ENCODE measurements around the gene KDM1A. TPM values are rescaled to one million over a fixed set of nuclear protein-coding genes. Genes with fewer than 3 reads are reported as not detected.

Gene KDM1A
- total and polyA plus RNA-seq, 2 of the 13 experiments (the other 11 are each of a cell fraction or from before 2014, with no cell fraction given): 81.3 to 173 TPM

GRCh38 chr1:23040509-23040908 is 21.2 kb downstream of the KDM1A start (continued):
- no peak for TF ChIP-seq TERF1 (CRISPR knock-in tag; IDR thresholded peaks at IDR 0.05)
- TF ChIP-seq HNF4A (CRISPR knock-in tag; IDR thresholded peaks at IDR 0.05): peak; percentile 44; the same call in 1 of the 2 replicates
- no peak for TF ChIP-seq SRSF1 (optimal IDR thresholded peaks at IDR 0.05; ENCODE audit: low read depth, low read length)
- TF ChIP-seq PHF20 (CRISPR knock-in tag; IDR thresholded peaks at IDR 0.05): no peak

- H3K9me3 ChIP-seq (ENCODE audit: low read length): no peaks in the 10 kb centered on the region
- H3K4me2 ChIP-seq (ENCODE audit: low read depth, low read length): no peak overlapping the region
- peaks cover 5 to 16% of the 10 kb centered on the region in 2 experiments; a peak in 4 of 5 replicates for H3K36me3 ChIP-seq (replicated peaks in 1 of 2; ENCODE audit: control insufficient read depth in 1 of 2, insufficient read depth in 2 of 2, low read length in 2 of 2)
- H3K27me3 ChIP-seq (ENCODE audit: control insufficient read depth in 1 of 2, insufficient read depth in 2 of 2, low read length in 2 of 2): no peaks in the 10 kb centered on the region
- intact Hi-C loops (cut with micrococcal nuclease; ENCODE audit: unreplicated experiment) (no loop called here), in situ Hi-C loops (cut with HindIII; ENCODE audit: extremely low pct_ligation_motif_present, low pct_unique_long_range_greater_than_20kb) (no loop called here)
- H3K27ac ChIP-seq (ENCODE audit: extremely low read length, insufficient read depth, low read length): no peak overlapping the region
- ATAC-seq: no peak
- H3K9ac ChIP-seq (ENCODE audit: insufficient read depth, low read depth, low read length): no peak overlapping the region
- H4K20me1 ChIP-seq (ENCODE audit: insufficient read depth, low read length): peaks cover 33% of the 10 kb centered on the region
- whole genome bisulfite sequencing (ENCODE audit: low lambda C conversion rate): 98% methylated on average over 3 of the region's 3 CpGs
- BruUV-seq (replicated peaks): no TSS peak
- H3K79me2 ChIP-seq (ENCODE audit: insufficient read depth, low read length): peaks cover 88% of the 10 kb centered on the region
- no peak for FAIRE-seq
- no peak overlapping the region for H3K4me3 ChIP-seq (replicated peaks in 1 of 3; ENCODE audit: insufficient read depth in 1 of 3, low read depth in 2 of 3, low read length in 3 of 3)
- H2AFZ ChIP-seq (ENCODE audit: low read length): no peak overlapping the region
- ChIA-PET CTCF (ENCODE audit: low intra/inter-chr PET ratio, low total read pairs) (no interaction called here), POLR2A (no interaction called here)
- H3K4me1 ChIP-seq (ENCODE audit: insufficient read depth, low read length): peaks cover 28% of the 10 kb centered on the region
- no peak for DNase-seq (ENCODE audit: low spot score)
- TF ChIP-seq TFDP1 (CRISPR knock-in tag; IDR thresholded peaks at IDR 0.05; ENCODE audit: borderline replicate concordance): no peak
- no peak for TF ChIP-seq HDAC2 (CRISPR knock-in tag; IDR thresholded peaks at IDR 0.05)
- TF ChIP-seq HNRNPH1 (optimal IDR thresholded peaks at IDR 0.05; ENCODE audit: low read depth, low read length): no peak
- TF ChIP-seq JUN (CRISPR knock-in tag; IDR thresholded peaks at IDR 0.05): no peak
- no peak for TF ChIP-seq MAF1 (CRISPR knock-in tag; IDR thresholded peaks at IDR 0.05; ENCODE audit: borderline replicate concordance)
- TF ChIP-seq ZNF230 (CRISPR knock-in tag; IDR thresholded peaks at IDR 0.05): no peak
- no peak for TF ChIP-seq ZNF451 (CRISPR knock-in tag; IDR thresholded peaks at IDR 0.05)
- no peak for TF ChIP-seq ZFP1 (CRISPR knock-in tag; IDR thresholded peaks at IDR 0.05)
- TF ChIP-seq NAIF1 (CRISPR knock-in tag; IDR thresholded peaks at IDR 0.05; ENCODE audit: borderline replicate concordance): no peak
- TF ChIP-seq ZHX1 (CRISPR knock-in tag; IDR thresholded peaks at IDR 0.05; ENCODE audit: low read depth): no peak
- TF ChIP-seq ATF6 (CRISPR knock-in tag; conservative IDR thresholded peaks at IDR 0.05): no peak
- TF ChIP-seq KDM3A (CRISPR knock-in tag; IDR thresholded peaks at IDR 0.05; ENCODE audit: low read depth): no peak
- no peak for TF ChIP-seq ZNF547 (CRISPR knock-in tag; IDR thresholded peaks at IDR 0.05)
- no peak for TF ChIP-seq STAG1 (CRISPR knock-in tag; IDR thresholded peaks at IDR 0.05)
- TF ChIP-seq ZC3H4 (CRISPR knock-in tag; IDR thresholded peaks at IDR 0.05; ENCODE audit: borderline replicate concordance): no peak
Observed at GRCh38 chr1:23044035-23044434, 24.8 kb downstream of the KDM1A start.

All from HepG2 (cell line).